ENCODE data around the gene COL9A1. TPM values are rescaled to one million over a fixed set of nuclear protein-coding genes. Genes with fewer than 3 reads are reported as not detected.

COL9A1 gene
- total and polyA plus RNA-seq, 2 of the 4 experiments (the other 2 are of a cell fraction): not detected

DNA sequence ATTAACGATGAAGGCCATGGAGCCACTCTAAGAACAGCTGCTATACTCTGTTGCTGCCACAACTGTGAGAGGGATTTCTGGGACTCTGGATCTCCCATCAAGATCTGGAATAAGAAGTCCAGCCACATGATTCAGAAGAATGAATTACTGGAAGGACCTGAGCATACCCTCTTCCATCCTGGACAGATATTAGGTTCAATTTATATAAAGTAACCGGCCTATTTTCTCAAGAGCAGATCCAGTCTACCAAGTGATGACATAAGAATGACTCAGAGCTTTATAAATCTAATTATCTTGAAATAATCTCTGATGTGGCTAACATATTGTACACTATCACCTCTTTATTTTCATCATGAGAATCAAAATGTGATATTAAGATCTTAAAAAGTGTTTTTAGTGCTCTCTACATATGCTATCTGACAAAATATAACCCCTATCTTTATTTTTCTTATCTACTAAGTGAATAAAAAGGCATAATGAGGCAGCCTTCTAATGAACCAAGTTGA is 45.1 kb downstream of the COL9A1 start:
- Histone ChIP-seq H2BK15ac (ENCODE audit: low read depth, low read length) (no peak overlapping the region), H2AK5ac (ENCODE audit: low read depth, low read length) (no peak overlapping the region), H3K36me3 (ENCODE audit: control insufficient read depth, insufficient read depth, low read length) (no peaks in the 10 kb centered on the region), H2BK120ac (ENCODE audit: low read depth, low read length) (no peak overlapping the region), H3K27ac (ENCODE audit: insufficient read depth, low read length) (no peak overlapping the region), H3K4me3 (ENCODE audit: insufficient read depth, low read depth, low read length) (no peak overlapping the region), H3K4me2 (ENCODE audit: low read depth, low read length) (no peak overlapping the region), H3K18ac (ENCODE audit: low read depth, low read length) (no peak overlapping the region), H3K23ac (ENCODE audit: low read depth, low read length) (no peak overlapping the region), H3K79me1 (ENCODE audit: low read depth in 1 of 2, low read length in 2 of 2) (no peaks in the 10 kb centered on the region), H3K27me3 (ENCODE audit: control insufficient read depth, insufficient read depth, low read length) (no peaks in the 10 kb centered on the region), H3K9me3 (ENCODE audit: control insufficient read depth, insufficient read depth, low read length) (no peaks in the 10 kb centered on the region), H4K8ac (ENCODE audit: low read depth in 2 of 2, low read length in 2 of 2) (no peak overlapping the region), H3K56ac (ENCODE audit: extremely low read depth, insufficient read depth, low read length) (no peak overlapping the region), H2BK20ac (ENCODE audit: low read depth, low read length) (no peak overlapping the region), H3K4me1 (ENCODE audit: control insufficient read depth, insufficient read depth, low read length) (no peaks in the 10 kb centered on the region), H3K4ac (ENCODE audit: low read depth, low read length) (no peak overlapping the region), H3K9ac (ENCODE audit: low read depth, low read length) (no peak overlapping the region), H2AFZ (replicated peaks; ENCODE audit: low read length, poor library complexity) (no peak overlapping the region), H3K9me1 (ENCODE audit: insufficient read depth, low read length) (no peaks in the 10 kb centered on the region), H4K91ac (ENCODE audit: insufficient read depth, low read depth, low read length) (no peak overlapping the region), H4K5ac (ENCODE audit: low read depth, low read length) (no peak overlapping the region), H2AK9ac (replicated peaks; ENCODE audit: low read depth, low read length, poor library complexity) (no peak overlapping the region), H2BK5ac (ENCODE audit: low read depth, low read length, poor library complexity, severe bottlenecking) (no peak overlapping the region), H4K20me1 (ENCODE audit: insufficient read depth, low read length) (no peaks in the 10 kb centered on the region), H3K14ac (replicated peaks; ENCODE audit: low read depth, low read length) (no peak overlapping the region)
- WGBS, 2 experiments (ENCODE audit: extremely low coverage in 2 of 2, insufficient read length in 1 of 2): no CpG with 5 or more reads among the region's 2 CpGs
- no peak for DNase-seq
- CTCF ChIA-PET: no interaction called here
- no peak for ATAC-seq (ENCODE audit: low read depth)
- intact Hi-C loops (cut with micrococcal nuclease) (no loop called here), dilution Hi-C loops (cut with HindIII; ENCODE audit: low sequenced_read_pairs, unreplicated experiment) (no loop called here), in situ Hi-C loops (cut with MboI; ENCODE audit: low sequenced_read_pairs) (no loop called here)
- POLR2A ChIA-PET (ENCODE audit: unreplicated experiment): no interaction called here
- no TSS peak for BruUV-seq (replicated peaks)
- no peak for TF ChIP-seq MAFK (IDR thresholded peaks at IDR 0.05; ENCODE audit: low read depth, low read length)
- TF ChIP-seq NFE2L2 (IDR thresholded peaks at IDR 0.05; ENCODE audit: low read depth, low read length): no peak
- no peak for TF ChIP-seq RAD21 (IDR thresholded peaks at IDR 0.05; ENCODE audit: low read length)
- TF ChIP-seq MXI1 (IDR thresholded peaks at IDR 0.05; ENCODE audit: borderline replicate concordance, low read depth, low read length): no peak
- no peak for TF ChIP-seq MAZ (IDR thresholded peaks at IDR 0.05; ENCODE audit: borderline replicate concordance, low read depth, low read length)
